Pancreas (tissue), 10 donors: ENCODE data around the gene SNX22. TPM values are rescaled to one million over a fixed set of nuclear protein-coding genes. Genes with fewer than 3 reads are reported as not detected.
"Not testable (repeated sequence)": the region's sequence is repeated elsewhere in the genome, so short reads cannot be mapped to it uniquely, and the experiment has no call there.

Experiments
- ATAC-seq, 4 donors: fragments of 200-7000 bp; cut with Tn5 transposase; one replicate each; pipeline versions ENCODE4 v1.8.0 to v1.9.1; 2020; ENCODE audit warnings: mild to moderate bottlenecking in 4 of 4, moderate library complexity in 4 of 4
- DNase-seq, 6 donors: peaks; one replicate each; pipeline ENCODE4 v3.0.0-alpha.2; 2020
- FAIRE-seq: peaks from 2 replicates; lab custom pipeline; 2012; peaks lifted over from hg19 to GRCh38; lab: Jason Lieb, UNC
- H3K27ac ChIP-seq, 4 donors: fragments of 200-600 bp; sonication (generic); 1 replicate in 3 of 4; 2 replicates in 1 of 4; pipeline versions ENCODE4 v1.5.0 to v1.8.0; 2020
- H3K27me3 ChIP-seq, 4 donors: fragments of 200-600 bp; one replicate each; pipeline ENCODE4 v1.8.0; 2021
- H3K36me3 ChIP-seq, 3 donors: fragments of 200-600 bp; sonication (generic) in 1 of 3; one replicate each; pipeline versions ENCODE4 v1.5.0 to v1.8.0; 2020 to 2021
- H3K4me1 ChIP-seq, 3 donors: fragments of 200-600 bp; one replicate each; pipeline ENCODE4 v1.8.0; 2021
- H3K4me3 ChIP-seq, 4 donors: fragments of 200-600 bp; sonication (generic) in 2 of 4; one replicate each; pipeline versions ENCODE4 v1.5.0 to v1.8.0; 2020 to 2021
- H3K9me3 ChIP-seq, 4 donors: fragments of 200-600 bp; one replicate each; pipeline ENCODE4 v1.8.0; 2021
- WGBS, 2 donors: extraction: QIAGEN DNeasy Blood & Tissue Kit; methylation state at CpG; one replicate each; pipeline ENCODE4 v1.1.7; 2013; 5-methylcytosine and 5-hydroxymethylcytosine counted together
- intact Hi-C, 3 donors: fragments of 100-400 bp; cut with DNase I; formaldehyde crosslinking; loops; one replicate each; pipeline versions ENCODE4 v1.11.1 to v1.14.2; 2022
- polyA plus RNA-seq, 2 donors: library from polyadenylated mRNA; stranded (reverse); fragments of 200-250 nt; gene quantifications; one replicate each; pipeline ENCODE4 v1.2.3, GENCODE V29; 2013
- total RNA-seq, 6 donors: library from RNA; stranded (reverse); fragmentation: NEBNext Ultra II Directional in 4 of 6; extraction: Animal tissue kit (Norgen Biotek cat#: 25700) in 4 of 6; gene quantifications; one replicate each; pipeline versions ENCODE4 v1.2.1 to v1.2.4, GENCODE V29; 2021 to 2023
- TF ChIP-seq, protein P1 (sequence below), 4 donors: fragments of 200-600 bp; sonication (generic) in 3 of 4; IDR thresholded peaks; one replicate each; pipeline versions ENCODE4 v1.5.0 to v1.8.0; 2021; ENCODE audit warnings: antibody characterized with exemption in 4 of 4
- donor health status: healthy with polysubstance abuse.
- donor health status: DM: no; HTN: no; CAD: no; lungs with moderate emphysema.
- donor health status: DM: no; HTN: no; CAD: no.
- donor health status: control.
- donor health status: control.
- donor health status: Bipolar disorder and iron deficiency.
- donor health status: DM: yes; HTN: yes; CAD: no.
- donor health status: DM: no; HTN: no; CAD: no.
- donor health status: DM: no; HTN: no; CAD: no.
- donor health status: DM: yes; HTN: yes; CAD: no.

The SNX22 gene
- total and polyA plus RNA-seq, 8 donors, result 0.51 to 4.0 (median 1.3) TPM

DNA sequence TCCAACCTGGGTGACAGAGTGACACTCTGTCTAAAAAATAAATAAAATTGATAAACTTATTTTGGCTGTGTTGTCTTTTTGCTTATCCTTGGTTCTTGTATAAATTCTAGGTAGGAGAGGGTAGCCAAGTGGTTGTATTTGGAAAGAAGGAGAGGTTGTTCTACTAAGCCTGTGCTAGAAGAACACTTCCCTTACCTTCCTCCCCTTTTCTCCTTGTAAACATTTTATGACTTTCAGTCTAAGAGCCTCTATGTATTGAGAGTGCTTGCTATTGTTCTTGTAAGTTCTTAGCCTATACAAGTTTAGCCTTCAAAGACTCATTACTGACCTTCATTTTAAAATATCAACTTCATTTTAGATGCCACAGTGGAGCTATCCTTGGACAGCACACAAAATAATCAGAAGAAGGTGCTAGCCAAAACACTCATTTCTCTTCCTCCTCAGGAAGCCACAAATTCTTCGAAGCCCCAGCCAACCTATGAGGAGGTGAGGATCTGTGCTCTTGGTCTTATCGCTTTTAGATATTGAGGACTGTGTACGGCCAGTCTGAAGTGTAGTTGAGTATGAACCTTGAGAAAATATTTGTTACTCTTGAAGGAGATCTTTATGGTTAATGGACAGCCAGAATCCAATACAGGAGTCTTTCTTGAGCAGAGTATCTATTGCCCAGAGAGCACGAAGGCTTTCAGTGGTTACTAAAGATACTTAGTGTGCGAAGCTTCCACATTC is 33.6 kb upstream of the SNX22 start:
- intact Hi-C loops, result no loop called here
- no peaks in the 10 kb centered on the region for H3K27me3 ChIP-seq
- 64 to 70% methylated on average over 5 of the region's 5 CpGs for WGBS, 2 donors
- FAIRE-seq (no peak), ATAC-seq (peak in 1 of 4 donors; percentile 15), DNase-seq (no peak)
- TF ChIP-seq, protein P1, sequence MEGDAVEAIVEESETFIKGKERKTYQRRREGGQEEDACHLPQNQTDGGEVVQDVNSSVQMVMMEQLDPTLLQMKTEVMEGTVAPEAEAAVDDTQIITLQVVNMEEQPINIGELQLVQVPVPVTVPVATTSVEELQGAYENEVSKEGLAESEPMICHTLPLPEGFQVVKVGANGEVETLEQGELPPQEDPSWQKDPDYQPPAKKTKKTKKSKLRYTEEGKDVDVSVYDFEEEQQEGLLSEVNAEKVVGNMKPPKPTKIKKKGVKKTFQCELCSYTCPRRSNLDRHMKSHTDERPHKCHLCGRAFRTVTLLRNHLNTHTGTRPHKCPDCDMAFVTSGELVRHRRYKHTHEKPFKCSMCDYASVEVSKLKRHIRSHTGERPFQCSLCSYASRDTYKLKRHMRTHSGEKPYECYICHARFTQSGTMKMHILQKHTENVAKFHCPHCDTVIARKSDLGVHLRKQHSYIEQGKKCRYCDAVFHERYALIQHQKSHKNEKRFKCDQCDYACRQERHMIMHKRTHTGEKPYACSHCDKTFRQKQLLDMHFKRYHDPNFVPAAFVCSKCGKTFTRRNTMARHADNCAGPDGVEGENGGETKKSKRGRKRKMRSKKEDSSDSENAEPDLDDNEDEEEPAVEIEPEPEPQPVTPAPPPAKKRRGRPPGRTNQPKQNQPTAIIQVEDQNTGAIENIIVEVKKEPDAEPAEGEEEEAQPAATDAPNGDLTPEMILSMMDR (IDR thresholded peaks at IDR 0.05), result no peak
- H3K4me1 ChIP-seq, result no peaks in the 10 kb centered on the region
- no peaks in the 10 kb centered on the region for H3K9me3 ChIP-seq
- H3K4me3 ChIP-seq, result no peak overlapping the region
- peaks cover 0 to 64% (median 22%) of the 10 kb centered on the region in 3 donors for H3K36me3 ChIP-seq
- no peak overlapping the region for H3K27ac ChIP-seq

DNA sequence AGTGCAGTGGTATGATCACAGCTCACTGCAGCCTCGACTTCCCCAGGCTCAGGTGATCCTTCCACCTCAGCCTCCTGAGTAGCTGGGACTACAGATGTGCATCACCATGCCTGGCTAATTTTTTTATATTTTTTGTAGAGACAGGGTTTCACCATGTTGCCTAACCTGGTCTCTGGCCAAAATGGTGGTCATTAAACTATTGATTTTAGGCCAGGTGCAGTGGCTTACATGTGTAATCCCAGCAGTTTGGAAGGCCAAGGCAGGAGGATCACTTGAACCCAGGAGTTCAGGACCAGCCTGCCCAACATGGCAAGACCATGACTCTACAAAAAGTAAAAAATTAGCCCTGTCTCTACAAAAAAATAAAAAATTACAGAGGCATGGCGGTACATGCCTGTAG is 31.2 kb upstream of the SNX22 start:
- H3K27ac ChIP-seq, DNase-seq, H3K9me3 ChIP-seq, H3K4me1 ChIP-seq, ATAC-seq, H3K4me3 ChIP-seq, FAIRE-seq, H3K27me3 ChIP-seq, intact Hi-C loops: not testable (repeated sequence)
- peaks cover 0 to 60% (median 18%) of the 10 kb centered on the region in 3 donors for H3K36me3 ChIP-seq
- 98 to 100% methylated on average over 2 of the region's 2 CpGs for WGBS, 2 donors

- no peak for FAIRE-seq
Measured at GRCh38 chr15:64121614-64122013, 29.9 kb upstream of the SNX22 start.

DNA sequence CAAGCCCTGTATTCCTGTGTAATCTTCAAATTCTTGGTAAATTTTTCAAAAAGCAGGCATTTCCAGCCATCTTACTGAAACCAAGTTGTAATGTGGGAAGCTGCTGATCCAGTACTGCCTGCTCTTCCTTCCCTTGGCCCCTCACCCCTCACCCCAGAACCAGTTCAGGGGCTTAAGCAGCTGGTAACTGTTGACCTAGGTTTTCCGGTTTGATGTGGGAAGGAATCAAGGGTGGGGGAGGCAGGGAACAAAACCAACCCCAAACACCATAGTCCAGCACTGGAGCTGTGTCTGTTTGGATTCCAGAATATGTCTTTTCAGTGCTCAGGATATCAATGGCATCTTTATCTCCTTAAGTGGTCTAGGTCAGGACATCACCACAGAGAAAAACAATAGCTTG is 29.1 kb upstream of the SNX22 start:
- Histone ChIP-seq H3K4me3 (no peak overlapping the region), H3K27me3 (no peaks in the 10 kb centered on the region), H3K36me3 (peaks cover 0 to 64% (median 22%) of the 10 kb centered on the region in 3 donors), H3K9me3 (no peaks in the 10 kb centered on the region), H3K27ac (no peak overlapping the region), H3K4me1 (no peaks in the 10 kb centered on the region)
- WGBS, 2 donors, result 79 to 88% methylated on average over 1 of the region's 1 CpG
- intact Hi-C loops, result no loop called here
- TF ChIP-seq, protein P1 (IDR thresholded peaks at IDR 0.05), result no peak
- ATAC-seq, result no peak
- no peak for DNase-seq
- no peak for FAIRE-seq

More at GRCh38 chr15:64121614-64122013, 29.9 kb upstream of the SNX22 start:
- no peak for ATAC-seq
- no peaks in the 10 kb centered on the region for H3K9me3 ChIP-seq
- H3K27me3 ChIP-seq, result no peaks in the 10 kb centered on the region
- no peaks in the 10 kb centered on the region for H3K4me1 ChIP-seq
- no peak overlapping the region for H3K4me3 ChIP-seq
- TF ChIP-seq, protein P1 (IDR thresholded peaks at IDR 0.05), result no peak
- no peak for DNase-seq
- no peak overlapping the region for H3K27ac ChIP-seq
- intact Hi-C loops, result no loop called here
- peaks cover 0 to 61% (median 17%) of the 10 kb centered on the region in 3 donors for H3K36me3 ChIP-seq
- 87 to 91% methylated on average over 4 of the region's 4 CpGs for WGBS, 2 donors

- intact Hi-C loops, result no loop called here
- Histone ChIP-seq H3K4me1 (no peaks in the 10 kb centered on the region), H3K27ac (no peak overlapping the region), H3K9me3 (no peaks in the 10 kb centered on the region), H3K27me3 (no peaks in the 10 kb centered on the region), H3K36me3 (peaks cover 0 to 64% (median 22%) of the 10 kb centered on the region in 3 donors), H3K4me3 (no peak overlapping the region)
- no peak for FAIRE-seq
- ATAC-seq, result no peak
- TF ChIP-seq, protein P1 (IDR thresholded peaks at IDR 0.05), result no peak
- no peak for DNase-seq
- WGBS, 2 donors, result 81 to 90% methylated on average over 3 of the region's 3 CpGs
Measured at GRCh38 chr15:64122936-64123351, 28.6 kb upstream of the SNX22 start.
